Fibroblast of peridontal ligament (primary cell): ENCODE measurements around the gene MRPS34.
"Not testable (repeated sequence)": the region's sequence is repeated elsewhere in the genome, so short reads cannot be mapped to it uniquely, and the experiment has no call there.

Source experiments
- DNase-seq: peaks from one replicate; pipeline ENCODE4 v3.0.0-alpha.2; 2010; ENCODE audit errors: extremely low read depth

The MRPS34 gene

GRCh38 chr16:1772908-1773702 is at the start of gene MRPS34:
MRPS34 (minus strand) TSS chr16:1773134; CDS start chr16:1773119, 15 bp downstream.
- peak; percentile 77 for DNase-seq

- DNase-seq = no peak
Measured at GRCh38 chr16:1821861-1822611, 49.1 kb upstream of the MRPS34 start.

- no peak for DNase-seq
Measured at GRCh38 chr16:1820946-1821290, 48.0 kb upstream of the MRPS34 start.

GRCh38 chr16:1820096-1820945 is 47.4 kb upstream of the MRPS34 start:
- DNase-seq = no peak

GRCh38 chr16:1819611-1820010 is 46.7 kb upstream of the MRPS34 start:
- DNase-seq = no peak

- DNase-seq = no peak
Measured at GRCh38 chr16:1818873-1819525, 46.1 kb upstream of the MRPS34 start.

GRCh38 chr16:1818204-1818872 is 45.4 kb upstream of the MRPS34 start:
- DNase-seq = no peak

GRCh38 chr16:1817716-1818115 is 44.8 kb upstream of the MRPS34 start:
- DNase-seq = no peak

GRCh38 chr16:1817276-1817589 is 44.3 kb upstream of the MRPS34 start:
- DNase-seq = no peak

- no peak for DNase-seq
Measured at GRCh38 chr16:1816396-1817275, 43.7 kb upstream of the MRPS34 start.

GRCh38 chr16:1815461-1815860 is 42.5 kb upstream of the MRPS34 start:
- DNase-seq = no peak

GRCh38 chr16:1812732-1813163 is 39.8 kb upstream of the MRPS34 start:
- DNase-seq = peak; percentile 59

- DNase-seq = no peak
Measured at GRCh38 chr16:1810536-1810935, 37.6 kb upstream of the MRPS34 start.

- DNase-seq = no peak
Measured at GRCh38 chr16:1810106-1810505, 37.2 kb upstream of the MRPS34 start.

- no peak for DNase-seq
Measured at GRCh38 chr16:1809281-1809801, 36.4 kb upstream of the MRPS34 start.

- DNase-seq = no peak
Measured at GRCh38 chr16:1808691-1809090, 35.8 kb upstream of the MRPS34 start.

- no peak for DNase-seq
Measured at GRCh38 chr16:1807626-1808025, 34.7 kb upstream of the MRPS34 start.

- DNase-seq = no peak
Measured at GRCh38 chr16:1800701-1801100, 27.8 kb upstream of the MRPS34 start.

- DNase-seq = not testable (repeated sequence)
Measured at GRCh38 chr16:1799263-1799662, 26.3 kb upstream of the MRPS34 start.
